8988T (cell line): ENCODE results near the gene SLC12A8.
A peak's percentile ranks its signal among the peaks of the same experiment; 100 is the strongest.

Source experiments
- DNase-seq: peaks from one replicate; pipeline ENCODE4 v3.0.0; 2011

SLC12A8 gene

DNA sequence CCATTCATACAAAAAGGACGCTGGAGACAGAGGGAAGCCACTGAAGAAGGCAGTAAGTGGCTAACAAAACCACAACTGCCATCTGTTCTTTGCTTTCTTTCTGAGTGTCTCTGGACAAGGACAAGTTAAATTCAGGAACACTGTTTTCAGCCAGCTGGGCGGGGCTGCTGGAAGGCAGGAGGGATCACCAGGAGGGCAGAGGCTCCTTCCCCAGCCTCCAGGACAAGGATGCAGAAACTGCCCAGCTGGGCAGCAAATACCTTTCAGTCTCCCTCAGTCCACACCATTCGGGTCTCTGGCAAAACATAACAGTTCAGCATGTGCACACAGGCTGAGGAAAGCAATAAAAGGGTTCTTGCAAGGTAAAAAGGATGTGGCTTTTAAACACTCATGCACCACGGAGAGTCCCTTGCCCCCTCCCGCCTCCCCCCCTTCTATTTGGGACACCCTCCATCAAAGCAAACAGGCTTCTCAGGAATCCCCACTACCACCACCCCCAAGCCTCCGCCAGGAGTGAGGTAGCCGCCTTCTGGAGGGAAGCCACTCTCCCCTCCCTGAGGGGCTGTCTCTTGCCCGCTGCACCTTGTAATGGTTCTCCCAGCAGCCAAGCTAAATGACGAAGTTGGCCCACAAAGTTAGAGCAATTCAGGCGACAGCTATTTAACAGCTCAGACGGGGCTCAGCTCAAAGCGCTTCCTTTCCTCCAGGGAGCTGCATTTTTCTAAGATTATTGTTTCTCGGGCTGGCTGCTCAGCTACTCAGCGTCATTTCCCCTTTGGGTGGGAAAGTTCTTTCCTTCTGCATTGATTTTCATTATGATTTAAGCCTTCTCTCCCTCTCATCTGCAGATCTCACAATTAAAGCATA is 160.6 kb downstream of the SLC12A8 start:
- peak; percentile 48 for DNase-seq

DNA sequence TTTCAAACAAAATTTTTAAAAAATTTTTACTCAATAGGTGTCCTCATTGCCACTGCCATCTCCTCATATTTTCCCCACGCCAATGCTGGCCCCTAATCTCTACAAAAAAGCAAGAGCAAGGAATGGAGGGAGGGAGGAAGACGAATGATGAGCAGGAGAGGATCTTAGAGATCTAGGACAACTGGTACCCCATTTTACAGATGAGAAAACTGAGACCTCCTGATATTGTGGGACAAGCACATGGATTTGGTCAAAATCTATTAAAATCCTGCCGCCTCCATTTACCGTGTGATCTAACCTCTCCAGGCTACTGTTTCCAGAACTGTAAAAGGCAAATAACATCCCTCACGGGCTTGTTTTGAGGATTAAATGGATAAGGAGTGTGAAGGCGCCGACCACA is 161.3 kb downstream of the SLC12A8 start:
- no peak for DNase-seq

GRCh38 chr3:125050488-125051090 is 162.0 kb downstream of the SLC12A8 start:
- DNase-seq = no peak

DNA sequence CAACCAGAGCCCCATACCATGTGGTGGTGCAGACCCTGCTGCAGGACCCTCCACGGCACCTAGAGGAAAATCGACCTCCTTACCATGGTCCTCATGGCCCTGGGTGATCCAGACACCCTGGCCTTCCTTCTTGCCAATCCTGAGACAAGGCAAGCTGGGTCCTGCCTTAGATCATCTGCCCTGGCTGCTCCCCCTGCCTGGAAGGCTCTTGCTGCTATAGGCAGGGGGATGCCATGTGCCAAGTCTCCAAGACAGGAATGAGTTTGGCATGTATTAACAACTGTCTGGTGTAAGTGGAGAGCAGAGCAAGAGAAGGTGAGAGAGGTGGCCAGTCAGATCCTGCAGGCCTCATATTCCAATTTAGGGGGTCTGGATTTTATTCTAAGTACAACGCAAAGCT is 164.3 kb downstream of the SLC12A8 start:
- no peak for DNase-seq

- DNase-seq = peak; percentile 41
These were observed 166.6 kb downstream of the SLC12A8 start for GRCh38 chr3:125045965-125046364.

DNA sequence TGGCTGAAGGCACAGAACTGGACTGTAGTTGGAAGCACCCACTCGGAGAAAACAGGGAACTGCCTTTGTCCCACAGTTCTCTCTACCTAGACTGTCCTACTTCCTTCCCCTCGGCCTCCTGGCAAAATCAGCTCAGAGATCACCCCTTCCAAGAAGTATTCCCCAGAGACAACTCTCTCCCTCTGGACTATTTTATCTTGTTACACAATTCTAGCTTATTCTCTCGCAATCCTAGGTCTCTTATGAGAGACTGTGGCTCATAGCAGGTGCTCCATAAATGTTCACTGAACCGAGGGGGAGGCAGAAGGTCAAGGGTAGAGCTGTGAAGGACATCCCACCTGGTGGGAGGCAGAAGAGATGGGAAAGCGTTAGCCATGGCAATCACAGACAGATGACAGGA is 167.4 kb downstream of the SLC12A8 start:
- DNase-seq = no peak

DNA sequence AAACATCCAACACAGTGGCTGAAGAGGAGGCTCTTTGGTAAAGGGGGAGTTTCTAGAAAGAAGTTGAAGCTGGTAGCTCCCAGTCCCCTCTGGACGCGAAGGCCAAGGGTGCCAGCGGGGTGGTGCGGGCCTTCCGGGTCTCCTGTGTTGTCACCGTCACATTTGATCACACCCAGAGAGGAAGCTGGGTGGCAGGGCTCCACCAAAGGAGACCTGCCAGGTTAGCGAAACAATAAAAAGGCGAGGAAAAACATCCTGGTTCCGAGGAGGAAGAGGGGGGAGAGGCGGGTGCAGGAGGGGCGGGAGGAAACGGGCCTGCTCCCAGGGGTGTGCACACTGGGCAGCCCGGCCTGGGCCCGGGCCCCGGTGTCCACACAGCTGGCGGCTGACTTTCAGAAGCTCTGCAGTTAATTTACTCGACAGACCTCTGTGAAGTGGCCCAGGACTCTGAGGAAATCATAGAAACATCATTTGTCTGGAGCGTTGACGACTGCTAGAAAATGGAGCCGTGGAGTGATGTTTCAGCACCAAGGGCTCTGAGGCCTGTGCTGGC is 168.9 kb downstream of the SLC12A8 start:
- DNase-seq = no peak

- no peak for DNase-seq
These were observed 169.7 kb downstream of the SLC12A8 start for GRCh38 chr3:125042725-125043406.

- no peak for DNase-seq
These were observed 173.1 kb downstream of the SLC12A8 start for GRCh38 chr3:125039131-125040100.

- no peak for DNase-seq
These were observed 174.9 kb downstream of the SLC12A8 start for GRCh38 chr3:125037498-125038150.

DNA sequence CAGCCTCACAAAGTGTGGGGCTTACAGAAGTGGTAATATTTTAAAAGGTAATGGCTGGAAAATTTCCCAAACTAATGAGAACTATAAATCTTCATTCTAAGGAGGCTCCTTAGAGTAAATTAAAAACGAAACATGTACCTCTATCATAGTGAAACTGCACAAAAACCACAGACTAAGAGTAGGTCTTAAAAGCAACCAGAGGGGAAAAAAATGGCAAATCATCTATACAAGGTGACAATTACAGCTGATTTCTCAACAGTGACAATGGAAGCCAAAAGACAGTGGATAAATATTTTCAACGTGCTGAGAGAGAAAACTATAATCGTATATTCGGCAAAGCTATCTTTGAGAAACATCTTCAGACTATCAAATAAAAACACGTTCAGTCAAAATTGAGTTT is 177.3 kb downstream of the SLC12A8 start:
- DNase-seq = no peak

DNA sequence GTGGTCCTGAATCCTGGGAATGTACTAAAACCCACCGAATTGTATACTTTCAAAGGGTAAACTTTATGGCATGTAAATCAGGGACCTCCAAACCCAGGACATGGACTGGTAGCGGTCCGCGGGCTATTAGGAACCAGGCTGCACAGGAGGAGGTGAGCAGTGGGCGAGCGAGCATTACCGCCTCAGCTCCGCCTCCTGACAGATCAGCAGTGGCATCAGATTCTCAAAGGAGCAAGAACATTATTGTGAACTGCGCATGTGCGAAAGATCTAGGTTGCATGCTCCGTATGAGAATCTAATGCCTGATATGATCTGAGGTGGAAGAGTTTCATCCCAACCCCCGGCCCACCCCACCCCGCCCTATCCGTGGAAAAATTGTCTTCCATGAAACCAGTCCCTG is 178.9 kb downstream of the SLC12A8 start:
- DNase-seq = no peak

- DNase-seq = no peak
These were observed 179.4 kb downstream of the SLC12A8 start for GRCh38 chr3:125033135-125033534.

DNA sequence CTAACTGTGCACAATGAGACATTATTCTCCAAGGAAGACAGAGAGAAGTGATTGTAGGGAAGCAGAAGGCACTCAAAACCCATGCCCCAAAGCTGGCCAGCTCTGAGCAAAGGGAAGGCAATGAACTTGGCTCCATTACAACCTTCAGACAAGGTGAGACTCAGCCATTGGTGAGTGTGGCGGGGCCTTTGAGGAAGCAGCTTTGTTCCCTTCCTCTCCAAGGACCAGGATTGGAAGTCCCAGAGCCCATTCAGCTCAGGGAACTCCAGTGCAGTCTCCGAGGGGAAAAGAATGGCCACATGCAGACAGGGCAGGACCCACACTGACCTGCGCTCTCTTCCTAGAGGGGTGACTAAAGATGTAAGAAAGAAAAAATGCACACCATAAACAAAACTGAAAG is 179.9 kb downstream of the SLC12A8 start:
- DNase-seq = no peak
